SK-N-SH (cell line): ENCODE data around the gene MUSTN1. TPM values are rescaled to one million over a fixed set of nuclear protein-coding genes. Genes with fewer than 3 reads are reported as not detected.

Experiments used
- CTCF ChIA-PET: fragments of 300-600, 350-600 bp; formaldehyde crosslinking; extraction: SDS; loops from one replicate; lab custom pipeline; 2021; lab: Yijun Ruan, JAX
- POLR2A ChIA-PET: fragments of 350-600 bp; sonication (Branson Sonifier 250); formaldehyde crosslinking; extraction: SDS; loops from one replicate; lab custom pipeline; 2020; ENCODE audit warnings: antibody characterized with exemption, inconsistent platforms; lab: Yijun Ruan, JAX
- DNase-seq: peaks from one replicate; pipeline ENCODE4 v3.0.0; 2012
- H2AFZ ChIP-seq: fragments of 200-600 bp; sonication (generic); 2 replicates; pipeline ENCODE4 v1.8.1; 2016; ENCODE audit warnings: antibody characterized with exemption, mild to moderate bottlenecking, low read depth
- H3F3A ChIP-seq: fragments of 200-600 bp; sonication (generic); replicated peaks from 2 replicates; pipeline ENCODE3; 2016; ENCODE audit warnings: antibody characterized with exemption, mild to moderate bottlenecking; ENCODE audit not compliant: insufficient read depth
- H3K27ac ChIP-seq, 2 experiments: fragments of 200-500 bp in 1 of 2; fragments of 200-600 bp in 1 of 2; sonication (Bioruptor generic) in 1 of 2; sonication (generic), shearing (Covaris generic) in 1 of 2; 2 replicates each; pipeline versions ENCODE4 v1.5.1 to v1.6.1; 2014 to 2016; ENCODE audit warnings: low read depth in 2 of 2, inconsistent platforms in 1 of 2, low read length in 1 of 2, mild to moderate bottlenecking in 1 of 2, mixed read lengths in 1 of 2
- H3K27me3 ChIP-seq: fragments of 200-600 bp; sonication (generic), shearing (Covaris generic); 2 replicates; pipeline ENCODE4 v1.6.1; 2016; ENCODE audit warnings: mixed run types; ENCODE audit not compliant: insufficient read depth
- H3K36me3 ChIP-seq, 2 experiments: fragments of 200-500 bp in 1 of 2; fragments of 200-600 bp in 1 of 2; sonication (Bioruptor generic) in 1 of 2; sonication (generic) in 1 of 2; replicated peaks in 1 of 2; 2 replicates each; pipeline versions ENCODE3 to v1.5.1; 2014 to 2016; ENCODE audit warnings: low read length in 1 of 2, mild to moderate bottlenecking in 1 of 2; ENCODE audit not compliant: insufficient read depth in 2 of 2, control insufficient read depth in 1 of 2
- H3K4me1 ChIP-seq, 2 experiments: fragments of 200-500 bp in 1 of 2; fragments of 200-600 bp in 1 of 2; sonication (Bioruptor generic) in 1 of 2; sonication (generic), shearing (Covaris generic) in 1 of 2; 2 replicates each; pipeline versions ENCODE4 v1.5.1 to v1.6.1; 2014 to 2016; ENCODE audit warnings: low read depth in 1 of 2, low read length in 1 of 2, mixed run types in 1 of 2; ENCODE audit not compliant: insufficient read depth in 2 of 2, control insufficient read depth in 1 of 2
- H3K4me2 ChIP-seq: fragments of 200-600 bp; sonication (generic), shearing (Covaris generic); 2 replicates; pipeline ENCODE4 v1.6.1; 2017; ENCODE audit warnings: mixed run types
- H3K4me3 ChIP-seq, 2 experiments: fragments of 200-500 bp in 1 of 2; fragments of 200-600 bp in 1 of 2; sonication (Bioruptor generic) in 1 of 2; sonication (generic), shearing (Covaris generic) in 1 of 2; 2 replicates each; pipeline versions ENCODE4 v1.5.1 to v1.8.1; 2014 to 2016; ENCODE audit warnings: low read depth in 2 of 2, inconsistent platforms in 1 of 2, low read length in 1 of 2, mild to moderate bottlenecking in 1 of 2, mixed read lengths in 1 of 2, moderate library complexity in 1 of 2
- H3K79me2 ChIP-seq: fragments of 200-600 bp; sonication (generic); 2 replicates; pipeline ENCODE4 v1.8.1; 2017; ENCODE audit warnings: mild to moderate bottlenecking; ENCODE audit not compliant: insufficient read depth
- H3K9ac ChIP-seq: fragments of 200-600 bp; sonication (generic); 2 replicates; pipeline ENCODE4 v1.6.1; 2017; ENCODE audit warnings: mixed run types
- H3K9me2 ChIP-seq: fragments of 200-600 bp; sonication (generic); 2 replicates; pipeline ENCODE4 v1.6.1; 2017; ENCODE audit warnings: mixed run types
- H3K9me3 ChIP-seq: fragments of 200-600 bp; sonication (generic); 2 replicates; pipeline ENCODE4 v1.6.1; 2017; ENCODE audit warnings: mixed run types, mild to moderate bottlenecking, moderate library complexity
- H4K20me1 ChIP-seq: fragments of 200-600 bp; sonication (generic); 2 replicates; pipeline ENCODE4 v1.6.1; 2017; ENCODE audit warnings: mild to moderate bottlenecking, mixed run types; ENCODE audit not compliant: insufficient read depth
- CHD2 ChIP-seq: fragments of 150-350 bp; IDR thresholded peaks from 2 replicates; pipeline ENCODE4 v1.6.1; 2018; ENCODE audit warnings: low read length; ENCODE audit not compliant: partially characterized antibody
- CTCF ChIP-seq: fragments of 200-600 bp; sonication (generic); IDR thresholded peaks from 2 replicates; pipeline ENCODE4 v1.6.1; 2017; ENCODE audit warnings: antibody characterized with exemption, mild to moderate bottlenecking, moderate library complexity
- ELF1 ChIP-seq: IDR thresholded peaks from 2 replicates; pipeline ENCODE4 v1.4.0; 2012
- EP300 ChIP-seq, 2 experiments: IDR thresholded peaks; 2 replicates each; pipeline versions ENCODE4 v1.4.0 to v1.6.1; 2012; ENCODE audit warnings: borderline replicate concordance in 1 of 2, low read depth in 1 of 2, low read length in 1 of 2
- EZH2phosphoT487 ChIP-seq: fragments of 200-600 bp; sonication (generic); IDR thresholded peaks from 2 replicates; pipeline ENCODE4 v1.6.1; 2017; ENCODE audit warnings: low read depth, mixed run types, mild to moderate bottlenecking, antibody characterized with exemption, moderate library complexity, borderline replicate concordance
- FOXJ3 ChIP-seq: sonication (generic); formaldehyde crosslinking; IDR thresholded peaks from 2 replicates; pipeline ENCODE4 v1.5.1; 2020; ENCODE audit warnings: mild to moderate bottlenecking, missing genetic modification reagents
- FOXM1 ChIP-seq: IDR thresholded peaks from 2 replicates; pipeline ENCODE4 v1.4.0; 2012; ENCODE audit warnings: low read depth, mild to moderate bottlenecking
- GABPA ChIP-seq: IDR thresholded peaks from 2 replicates; pipeline ENCODE4 v1.4.0; 2012; ENCODE audit warnings: low read depth, mild to moderate bottlenecking
- GATA2 ChIP-seq: sonication (generic); formaldehyde crosslinking; IDR thresholded peaks from 2 replicates; pipeline ENCODE4 v1.5.0; 2020; ENCODE audit warnings: mild to moderate bottlenecking, missing genetic modification reagents
- MEF2A ChIP-seq: IDR thresholded peaks from 2 replicates; pipeline ENCODE4 v1.4.0; 2012; ENCODE audit warnings: low read depth, borderline replicate concordance
- MXI1 ChIP-seq: IDR thresholded peaks from 2 replicates; pipeline ENCODE4 v1.6.1; 2012; ENCODE audit warnings: mild to moderate bottlenecking, low read depth, low read length, improper control_type of control experiment
- NFIC ChIP-seq: IDR thresholded peaks from 2 replicates; pipeline ENCODE4 v1.4.0; 2012; ENCODE audit warnings: borderline replicate concordance
- NRF1 ChIP-seq: IDR thresholded peaks from 2 replicates; pipeline ENCODE4 v1.6.1; 2012; ENCODE audit warnings: low read depth, mild to moderate bottlenecking, low read length
- PBX3 ChIP-seq: IDR thresholded peaks from 2 replicates; pipeline ENCODE4; 2012
- RAD21 ChIP-seq: IDR thresholded peaks from 2 replicates; pipeline ENCODE4 v1.6.1; 2012; ENCODE audit warnings: mild to moderate bottlenecking, low read length
- RCOR1 ChIP-seq: fragments of 150-350 bp; IDR thresholded peaks from 2 replicates; pipeline ENCODE4 v1.6.1; 2017; ENCODE audit warnings: antibody characterized with exemption, low read length
- REST ChIP-seq: IDR thresholded peaks from 2 replicates; pipeline ENCODE4 v1.6.1; 2012; ENCODE audit warnings: mild to moderate bottlenecking, low read depth, low read length, moderate library complexity
- SIN3A ChIP-seq: IDR thresholded peaks from 2 replicates; pipeline ENCODE4 v1.6.1; 2012; ENCODE audit warnings: low read depth, mild to moderate bottlenecking, low read length, moderate library complexity, borderline replicate concordance
- SMC3 ChIP-seq: IDR thresholded peaks from 2 replicates; pipeline ENCODE4 v1.6.1; 2012; ENCODE audit warnings: low read depth, low read length, improper control_type of control experiment
- TEAD4 ChIP-seq: IDR thresholded peaks from 2 replicates; pipeline ENCODE4 v1.4.0; 2012; ENCODE audit warnings: mild to moderate bottlenecking, borderline replicate concordance; ENCODE audit not compliant: insufficient read depth
- YY1 ChIP-seq: IDR thresholded peaks from 2 replicates; pipeline ENCODE4 v1.4.0; 2012; ENCODE audit warnings: low read depth, mild to moderate bottlenecking
- WGBS: methylation state at CpG from one replicate; pipeline ENCODE4 v1.1.6; 2017; ENCODE audit warnings: low lambda C conversion rate; 5-methylcytosine and 5-hydroxymethylcytosine counted together
- polyA plus RNA-seq, 3 experiments: library from polyadenylated mRNA; depleted of rRNA; stranded (reverse); fragments of >200 nt; gene quantifications; 2 replicates each; pipeline ENCODE4 v1.2.3, GENCODE V29; 2012

The MUSTN1 gene
- polyA plus RNA-seq, 1 of the 3 experiments (the other 2 are of a cell fraction) = 0.54 TPM

GRCh38 chr3:52860424-52860768 is 25.6 kb upstream of the MUSTN1 start:
- Histone ChIP-seq H3K9ac (no peak overlapping the region), H3K4me2 (no peak overlapping the region), H2AFZ (no peak overlapping the region), H4K20me1 (no peaks in the 10 kb centered on the region), H3K27me3 (no peaks in the 10 kb centered on the region), H3F3A (no peaks in the 10 kb centered on the region), H3K4me3 (no peak overlapping the region), H3K27ac (no peak overlapping the region), H3K4me1 (no peaks in the 10 kb centered on the region), H3K36me3 (no peaks in the 10 kb centered on the region), H3K9me3 (no peaks in the 10 kb centered on the region), H3K9me2 (no peaks in the 10 kb centered on the region), H3K79me2 (peaks cover 4% of the 10 kb centered on the region; the same call in 1 of the 2 replicates)
- ChIA-PET POLR2A (no interaction called here), CTCF (interaction anchor here (0.8 kb wide), 1 partner anchor 11 kb away, joined by 3 read pairs; no protein-coding TSS in a partner anchor)
- no peak for DNase-seq
- WGBS = 97% methylated on average over 3 of the region's 8 CpGs
- TF ChIP-seq FOXJ3 (CRISPR knock-in tag) (no peak), MEF2A (no peak), TEAD4 (no peak), SIN3A (no peak), ELF1 (no peak), RCOR1 (no peak), CTCF (no peak), GATA2 (CRISPR knock-in tag) (no peak), CHD2 (no peak), SMC3 (no peak), EP300 (IDR thresholded peaks at IDR 0.05; ENCODE audit: borderline replicate concordance in 1 of 2, low read depth in 1 of 2, low read length in 1 of 2) (no peak), RAD21 (no peak), GABPA (no peak)

- WGBS = 88% methylated on average over 7 of the region's 8 CpGs
- Histone ChIP-seq H3K79me2 (peaks cover 4% of the 10 kb centered on the region; the same call in 1 of the 2 replicates), H3K9me3 (no peaks in the 10 kb centered on the region)
- TF ChIP-seq YY1 = no peak
- TF ChIP-seq ELF1 = no peak
- TF ChIP-seq NRF1 = no peak
- TF ChIP-seq GATA2 (CRISPR knock-in tag) = no peak
- no peak for TF ChIP-seq EP300 (IDR thresholded peaks at IDR 0.05; ENCODE audit: borderline replicate concordance in 1 of 2, low read depth in 1 of 2, low read length in 1 of 2)
- TF ChIP-seq FOXM1 = no peak
- TF ChIP-seq EZH2phosphoT487 = no peak
- TF ChIP-seq MXI1 = no peak
- no peak for TF ChIP-seq REST
- TF ChIP-seq NFIC = no peak
- TF ChIP-seq RCOR1 = no peak
- TF ChIP-seq PBX3 = no peak
These were observed 25.0 kb upstream of the MUSTN1 start for GRCh38 chr3:52859686-52860423.

More at GRCh38 chr3:52859686-52860423, 25.0 kb upstream of the MUSTN1 start:
- ChIA-PET CTCF (no interaction called here), POLR2A (no interaction called here)
- Histone ChIP-seq H3K4me2 (no peak overlapping the region), H3K4me1 (no peaks in the 10 kb centered on the region), H3K4me3 (no peak overlapping the region), H3K27me3 (no peaks in the 10 kb centered on the region), H3F3A (no peaks in the 10 kb centered on the region), H4K20me1 (no peaks in the 10 kb centered on the region), H2AFZ (no peak overlapping the region), H3K9ac (no peak overlapping the region), H3K9me2 (no peaks in the 10 kb centered on the region), H3K27ac (no peak overlapping the region), H3K36me3 (no peaks in the 10 kb centered on the region)
- DNase-seq = no peak
